ENCODE results near the gene MEGF11.

Gene MEGF11

DNA sequence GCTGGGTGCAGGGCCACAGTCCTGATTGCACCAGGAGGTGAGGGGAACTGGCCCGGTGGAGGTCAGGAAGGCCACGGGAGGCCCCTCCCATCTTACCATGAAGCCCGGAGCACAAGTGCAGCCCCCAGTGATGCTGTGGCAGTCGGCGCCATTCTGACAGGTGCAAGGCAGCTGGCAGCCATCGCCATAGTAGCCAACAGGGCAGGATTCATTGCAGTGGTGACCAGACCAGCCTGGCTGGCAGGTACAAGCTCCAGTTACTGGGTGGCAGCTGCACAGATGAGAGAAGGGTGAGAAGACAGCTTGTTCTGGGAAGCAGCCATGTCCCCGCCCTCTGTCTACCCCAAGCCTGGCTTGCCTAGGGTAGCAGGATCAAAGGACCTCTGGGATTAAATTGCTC, 296.1 kb downstream of the MEGF11 start:
- DNase-seq = no peak

DNA sequence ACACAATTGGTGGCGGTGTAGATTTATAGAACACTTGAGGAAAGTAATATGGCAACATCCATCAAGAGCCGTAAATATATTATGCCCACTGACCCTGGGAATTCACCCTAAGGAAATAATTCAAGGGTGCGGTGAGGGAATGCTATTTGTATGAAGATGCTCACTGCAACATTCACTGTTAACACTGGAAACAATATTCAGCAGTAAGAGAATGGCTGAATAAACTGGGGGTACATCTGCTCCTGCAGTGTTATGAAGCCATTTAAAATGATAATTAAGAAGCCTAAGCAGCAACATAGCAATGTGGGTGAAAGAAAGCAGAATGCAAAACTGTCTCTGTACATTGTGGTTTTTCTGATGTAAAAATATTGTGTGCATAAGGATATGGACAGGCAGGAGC, 296.7 kb downstream of the MEGF11 start:
- no peak for DNase-seq

DNA sequence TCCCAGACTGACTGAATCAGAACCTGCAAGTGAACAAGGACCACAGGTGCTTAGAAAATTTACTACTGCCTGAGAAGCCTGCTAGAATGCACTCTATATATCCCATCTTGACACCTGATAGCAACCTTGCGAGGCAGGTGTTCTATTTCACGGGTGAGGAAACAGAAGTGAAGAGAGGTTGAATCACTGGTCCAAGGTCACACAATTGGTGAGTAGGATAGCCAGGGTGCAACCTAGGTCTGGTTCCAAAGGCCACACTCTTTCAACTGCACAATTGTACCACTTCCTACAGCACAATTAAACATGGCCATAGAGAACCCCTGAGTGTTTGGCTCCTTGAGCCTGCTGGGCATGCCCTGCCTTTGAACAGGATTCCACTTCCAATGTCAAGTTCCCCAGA, 297.2 kb downstream of the MEGF11 start:
- no peak for DNase-seq

DNA sequence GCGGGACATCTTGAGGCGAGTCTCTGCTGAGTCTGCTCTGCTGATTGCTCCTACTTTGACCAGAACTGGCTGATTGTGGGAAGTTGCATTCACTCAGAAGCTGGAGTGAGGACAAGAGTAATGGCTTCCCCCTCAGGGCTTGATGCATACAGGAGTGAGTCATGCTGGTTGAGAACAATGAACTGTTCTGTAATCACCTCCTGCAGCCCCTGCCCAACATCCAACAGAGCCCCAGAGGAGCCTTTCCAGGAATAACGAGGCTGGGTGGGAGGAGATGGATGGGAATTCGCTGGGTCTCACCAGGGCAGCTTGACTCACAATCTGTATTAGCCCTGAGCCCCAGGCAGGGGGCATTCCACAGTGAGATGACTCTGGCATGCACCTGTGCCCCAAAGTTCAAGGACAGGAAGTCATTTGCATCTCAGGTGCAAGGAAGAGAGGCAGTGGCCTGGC, 299.2 kb downstream of the MEGF11 start:
- DNase-seq = no peak

DNA sequence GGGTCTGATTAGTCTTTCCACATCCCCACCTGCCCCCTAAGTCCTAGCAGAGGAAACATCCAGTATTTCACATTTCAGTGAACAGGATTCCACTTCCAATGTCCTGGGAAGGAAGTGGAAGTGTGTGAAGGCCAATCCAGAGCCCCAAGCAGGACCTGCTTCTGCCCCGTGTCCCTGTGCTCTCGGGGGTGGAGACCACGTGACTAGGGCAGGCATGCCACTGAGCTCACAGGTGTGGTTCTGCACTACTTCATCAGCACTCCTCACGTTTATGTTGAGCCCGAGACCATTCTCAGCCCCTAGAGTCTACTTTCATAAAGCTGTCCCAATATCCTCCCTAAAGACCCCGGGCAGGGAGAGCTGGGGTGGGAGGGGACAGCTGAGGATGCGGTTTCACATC, 299.9 kb downstream of the MEGF11 start:
- DNase-seq = no peak

DNA sequence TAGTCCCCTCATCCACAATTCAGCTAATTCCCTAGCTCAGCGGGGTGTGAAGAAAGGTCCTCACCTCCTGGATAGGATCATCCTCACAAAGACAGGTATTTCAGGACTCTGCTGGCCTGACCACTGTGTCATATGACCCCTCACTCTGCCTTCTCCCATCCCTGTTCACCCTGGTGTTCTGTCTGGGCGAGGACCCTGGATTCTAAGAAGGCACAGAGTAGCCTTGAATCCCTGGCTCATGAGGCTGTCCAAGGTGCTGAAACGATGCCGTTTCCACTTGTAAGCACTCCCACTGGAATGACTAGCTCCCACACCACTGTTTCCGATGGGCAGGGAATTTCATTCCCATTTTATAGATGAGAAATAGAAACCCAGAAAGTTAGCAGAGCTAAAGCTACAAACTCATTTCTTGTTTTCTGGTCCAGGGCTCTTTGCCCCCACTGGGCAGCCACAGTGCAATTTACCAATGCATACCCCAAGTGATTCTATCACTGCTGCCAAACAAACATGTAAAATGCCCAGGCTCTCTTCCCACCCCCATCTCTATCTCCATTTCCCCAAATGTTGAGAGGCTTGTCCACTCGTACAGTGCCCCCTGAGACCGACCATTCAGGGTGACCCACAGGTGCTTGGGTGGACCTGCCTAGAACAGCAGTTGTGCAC, 301.0 kb downstream of the MEGF11 start:
- DNase-seq = no peak

DNA sequence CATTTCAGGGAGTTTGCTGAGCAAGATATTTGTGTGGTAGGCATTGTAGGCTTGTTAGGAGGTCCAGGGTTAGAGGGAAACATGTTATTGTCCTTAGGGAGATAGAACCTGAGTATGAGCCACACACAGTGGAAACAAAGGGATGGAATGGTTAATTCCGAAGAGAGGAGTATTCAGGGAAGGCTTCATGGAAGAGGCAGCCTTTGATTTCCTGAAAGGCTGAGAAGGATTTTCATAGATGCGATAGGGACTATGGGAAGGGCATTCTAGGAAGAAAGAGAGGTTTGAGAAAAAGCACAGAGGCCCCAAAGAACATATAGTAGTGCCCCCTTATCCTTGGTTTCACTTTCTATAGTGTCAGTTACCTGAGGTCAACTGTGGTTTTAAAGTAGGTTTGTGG, 302.5 kb downstream of the MEGF11 start:
- no peak for DNase-seq

DNA sequence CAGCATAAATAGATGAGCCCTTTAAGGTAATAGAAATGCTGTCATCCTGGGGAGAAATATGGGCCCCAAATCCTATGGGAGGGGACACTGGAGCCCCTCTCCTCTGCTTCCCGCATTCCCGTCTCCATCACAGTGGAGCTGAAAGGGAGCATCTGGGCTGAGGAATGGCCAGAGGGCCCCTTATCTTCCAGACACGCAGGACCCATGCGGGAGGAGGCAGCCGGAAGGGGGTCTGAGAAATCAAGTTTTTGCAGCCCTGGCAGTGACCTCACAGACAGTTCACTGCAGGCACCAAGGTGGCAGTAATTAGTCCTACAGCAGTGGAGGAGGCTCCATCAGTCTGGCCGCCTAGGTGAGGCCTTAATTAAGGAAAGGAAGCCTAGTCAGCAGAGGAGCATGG, 304.1 kb downstream of the MEGF11 start:
- DNase-seq = no peak

DNA sequence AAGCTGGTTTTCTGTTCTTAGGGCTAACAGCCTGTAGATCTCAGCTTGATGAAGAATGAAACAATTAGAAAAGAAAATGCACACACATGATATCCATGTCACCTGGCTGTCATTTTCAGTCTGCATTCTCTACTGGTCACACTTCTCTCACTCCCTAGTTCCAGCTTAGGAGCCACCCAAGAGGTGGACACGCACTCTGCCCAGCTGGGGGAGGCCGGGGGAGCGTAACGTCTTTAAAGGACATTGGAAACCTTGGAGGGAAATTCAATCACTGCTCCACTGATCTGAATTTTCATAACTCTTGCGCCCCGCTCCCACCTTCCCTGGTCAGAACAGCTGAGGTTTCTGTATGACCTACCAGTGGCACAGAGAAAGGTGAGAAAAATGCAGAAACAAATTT, 304.5 kb downstream of the MEGF11 start:
- DNase-seq = no peak

DNA sequence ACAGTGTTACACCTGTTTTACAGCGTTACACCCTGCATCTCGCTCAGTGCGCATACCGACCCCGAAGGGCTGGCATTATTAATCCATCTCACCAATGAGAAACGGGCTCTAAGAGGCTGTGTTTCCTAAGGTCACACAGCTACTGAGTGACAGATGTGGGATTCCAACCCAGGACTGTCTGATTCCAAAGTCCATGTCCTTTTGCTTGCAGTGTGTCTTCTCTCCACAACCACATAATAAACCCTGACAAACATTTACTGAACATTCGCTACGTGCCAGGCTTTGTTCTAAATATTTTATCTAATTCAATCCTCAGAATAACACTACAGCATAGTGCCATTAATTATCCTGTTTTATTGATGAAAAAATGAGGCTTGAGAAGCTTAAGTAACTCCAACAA, 305.2 kb downstream of the MEGF11 start:
- no peak for DNase-seq

DNA sequence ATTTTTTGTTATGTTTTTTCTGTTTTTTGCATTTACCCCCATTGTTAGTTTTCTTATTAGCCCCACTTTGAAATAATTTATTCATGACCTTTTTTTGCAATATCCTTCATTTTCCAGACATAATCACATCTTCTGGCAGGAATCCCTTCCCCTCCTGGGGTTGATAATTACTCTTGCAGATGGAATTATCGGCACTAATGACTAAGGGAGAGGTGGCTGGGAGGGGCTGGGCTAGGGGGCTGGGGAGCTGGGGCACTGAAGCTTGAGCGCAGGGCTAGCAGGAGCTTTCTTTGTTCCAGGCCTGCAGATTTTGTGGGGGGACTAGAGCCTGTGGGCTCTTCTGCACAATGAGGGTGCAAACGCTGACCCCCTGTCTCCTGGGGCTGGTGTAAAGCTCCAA, 306.5 kb downstream of the MEGF11 start:
- no peak for DNase-seq

DNA sequence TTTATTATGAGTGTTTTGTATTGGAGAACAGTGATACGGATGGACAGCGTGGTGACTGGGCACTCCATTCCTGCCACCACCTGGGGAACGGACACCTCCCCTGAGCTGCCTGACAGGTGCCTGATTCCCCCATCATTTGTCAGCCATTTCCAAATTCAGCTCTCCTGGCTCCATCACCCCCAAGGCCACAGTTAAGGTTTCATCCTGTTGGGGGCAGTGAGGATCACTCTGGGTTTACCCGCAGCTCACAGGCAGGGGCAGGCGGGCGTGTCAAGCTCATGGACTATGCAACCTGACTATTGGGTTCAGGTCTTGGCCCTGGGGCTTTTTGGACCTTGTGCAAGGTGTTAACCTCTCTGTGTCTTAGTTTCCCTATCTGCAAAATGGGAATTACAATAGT, 307.9 kb downstream of the MEGF11 start:
- DNase-seq = no peak

DNA sequence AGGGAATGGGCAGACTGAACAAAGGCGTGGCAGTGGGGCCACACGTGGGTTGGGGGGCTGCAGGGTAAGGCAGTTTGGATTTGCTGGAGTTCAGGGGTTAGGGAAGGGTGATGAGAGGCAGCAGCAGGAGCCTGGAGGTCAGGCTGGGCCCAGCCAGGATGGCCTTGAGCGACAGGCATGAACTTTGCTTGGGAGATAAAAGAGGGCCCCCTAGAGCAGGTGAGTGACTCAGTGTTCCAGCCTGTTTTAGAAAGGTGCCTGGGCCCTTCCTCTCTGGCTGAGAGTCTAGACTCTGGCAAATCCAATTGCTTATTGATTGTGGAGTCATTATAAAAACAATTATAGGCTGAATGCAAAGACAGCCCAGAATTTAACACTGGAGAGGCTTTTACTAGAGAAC, 309.1 kb downstream of the MEGF11 start:
- no peak for DNase-seq

DNA sequence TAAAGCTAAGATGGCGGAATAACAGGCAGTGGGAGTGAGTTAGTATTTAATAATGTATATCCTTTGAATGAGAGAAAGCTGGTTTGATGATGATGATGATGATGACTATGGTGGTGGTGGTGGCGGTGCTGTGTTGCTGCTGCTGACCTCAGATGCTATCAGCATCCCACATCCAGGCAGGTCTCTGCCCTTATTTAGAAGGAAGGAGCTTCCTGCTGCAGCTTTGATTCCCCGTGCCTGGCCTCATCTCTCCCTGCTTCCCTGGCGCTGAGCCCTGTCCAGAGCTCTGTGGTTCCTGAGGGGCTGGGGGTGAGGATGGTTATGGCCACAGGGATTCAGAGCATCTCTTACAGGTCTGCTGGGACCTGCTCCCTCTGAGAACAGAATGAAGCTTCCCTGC, 311.1 kb downstream of the MEGF11 start:
- no peak for DNase-seq

DNA sequence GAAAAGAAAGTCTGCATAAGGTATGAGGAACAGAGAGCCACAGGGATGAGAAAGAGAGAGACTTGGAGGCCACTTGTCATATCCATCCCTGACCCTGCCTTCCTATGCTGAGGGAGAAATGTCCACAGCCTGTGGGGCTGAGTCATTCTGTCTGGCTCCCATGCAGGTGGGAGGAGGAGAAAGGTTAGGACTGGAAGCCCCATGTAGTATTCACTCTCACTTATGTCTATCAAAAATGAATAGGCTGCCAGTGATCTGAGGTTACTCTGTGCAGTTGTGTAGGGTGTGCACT, 313.0 kb downstream of the MEGF11 start:
- DNase-seq = no peak

DNA sequence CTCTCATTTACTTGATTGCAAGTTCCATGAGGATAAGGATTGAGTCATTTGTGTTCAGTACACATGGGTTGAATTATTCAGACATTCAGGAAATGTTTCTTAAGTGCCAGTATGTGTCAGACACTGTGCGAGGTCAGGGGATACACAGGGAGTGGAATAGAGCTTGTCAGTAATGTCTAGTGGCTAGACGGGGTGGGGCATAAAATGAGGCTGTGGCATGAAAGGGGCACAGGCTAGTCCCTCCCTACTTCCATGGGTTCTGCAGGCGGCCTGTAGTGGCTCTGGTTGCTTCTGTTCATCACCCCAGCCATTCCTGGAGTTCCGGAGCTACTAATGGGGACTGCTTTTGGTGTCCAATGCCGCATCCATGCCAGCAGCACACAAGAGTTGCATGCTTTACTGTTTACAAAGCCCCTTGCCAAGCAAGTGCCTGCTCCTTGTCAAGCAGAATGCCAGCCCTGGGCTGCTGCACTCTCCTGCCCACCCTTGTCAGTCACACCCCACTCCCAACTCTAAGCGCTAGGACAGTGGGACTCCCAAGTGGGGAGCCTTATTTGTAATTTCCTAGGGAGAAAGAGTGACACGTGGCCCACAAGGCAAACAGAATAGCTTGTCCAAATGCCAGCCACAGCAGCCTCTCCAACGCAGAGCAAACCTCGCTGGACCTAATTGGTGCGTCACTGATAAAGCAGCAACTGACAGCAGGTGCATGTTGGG, 313.5 kb downstream of the MEGF11 start:
- no peak for DNase-seq

DNA sequence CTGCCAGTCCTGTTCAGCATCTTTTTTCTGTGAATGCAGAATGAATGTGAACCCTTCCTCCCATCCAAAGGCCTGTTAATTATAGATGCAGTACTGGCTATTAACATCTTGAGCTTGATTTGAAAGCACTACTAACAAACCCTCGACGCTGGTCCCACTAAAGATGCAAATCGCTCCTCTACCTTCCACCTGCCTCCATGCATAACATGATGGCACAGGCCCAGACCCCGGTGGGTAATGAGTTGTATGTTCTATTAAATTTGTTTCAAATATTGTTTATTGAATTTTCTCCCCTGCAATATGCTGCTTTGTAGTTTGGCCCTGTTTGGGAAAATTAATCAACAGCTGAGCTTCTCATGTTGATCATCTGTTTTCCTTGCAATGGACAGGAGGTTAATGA, 314.9 kb downstream of the MEGF11 start:
- DNase-seq = no peak

DNA sequence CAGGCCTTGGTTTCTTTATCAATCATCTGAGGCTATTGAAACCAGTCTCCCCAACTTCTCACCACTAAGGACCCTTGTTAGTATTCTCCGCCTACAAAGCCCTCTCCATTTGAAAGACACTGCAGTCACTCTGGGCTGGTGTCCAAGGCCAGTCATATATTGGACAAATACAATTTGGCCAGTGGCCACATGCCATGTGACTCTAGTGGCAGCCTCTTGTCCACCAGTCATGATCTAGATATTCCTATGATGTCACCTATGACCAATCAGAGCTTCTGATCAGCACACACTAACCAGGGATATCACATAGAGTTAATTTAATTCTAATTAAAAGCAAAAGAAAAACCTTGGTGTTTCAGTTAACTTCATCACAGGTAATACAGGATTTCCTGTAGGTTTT, 316.1 kb downstream of the MEGF11 start:
- no peak for DNase-seq

DNA sequence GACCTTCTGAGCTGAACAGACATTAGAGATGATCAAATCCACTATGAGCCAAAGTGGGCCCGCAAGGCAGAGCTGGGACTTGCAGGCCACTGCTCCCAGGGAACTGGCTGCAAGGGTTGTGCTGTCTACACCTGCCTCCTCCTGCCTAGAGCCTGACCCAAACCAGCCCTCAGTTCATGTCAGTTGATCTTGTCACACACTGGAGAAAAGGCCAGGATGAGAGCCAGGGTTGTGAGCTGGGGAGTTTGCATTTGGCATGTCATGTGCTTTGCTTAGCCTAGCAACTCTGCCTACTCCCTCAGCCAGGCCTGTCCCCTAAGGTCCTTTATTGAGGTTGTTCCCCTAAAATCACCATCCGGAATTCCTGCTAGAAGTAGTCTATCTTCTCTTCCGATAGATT, 316.5 kb downstream of the MEGF11 start:
- no peak for DNase-seq

DNA sequence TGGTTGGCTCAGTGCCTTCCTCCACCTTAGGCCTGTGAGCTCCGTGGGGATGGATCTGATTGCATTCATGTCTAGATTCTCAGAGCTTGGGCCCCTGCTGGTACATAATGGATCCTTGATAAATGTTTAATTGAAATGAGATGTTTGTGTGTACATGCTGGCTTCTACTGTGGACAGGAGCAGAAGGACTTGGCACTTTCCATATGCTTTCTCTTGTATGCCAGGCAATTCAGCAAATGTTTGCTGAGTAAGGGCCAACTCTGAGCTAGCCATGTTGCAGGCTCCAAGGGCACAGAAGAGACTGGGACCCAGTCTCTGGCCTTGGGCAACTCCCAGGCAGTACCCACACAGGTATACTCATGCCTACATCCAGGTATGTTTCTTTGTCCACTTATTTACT, 317.3 kb downstream of the MEGF11 start:
- DNase-seq = no peak

DNA sequence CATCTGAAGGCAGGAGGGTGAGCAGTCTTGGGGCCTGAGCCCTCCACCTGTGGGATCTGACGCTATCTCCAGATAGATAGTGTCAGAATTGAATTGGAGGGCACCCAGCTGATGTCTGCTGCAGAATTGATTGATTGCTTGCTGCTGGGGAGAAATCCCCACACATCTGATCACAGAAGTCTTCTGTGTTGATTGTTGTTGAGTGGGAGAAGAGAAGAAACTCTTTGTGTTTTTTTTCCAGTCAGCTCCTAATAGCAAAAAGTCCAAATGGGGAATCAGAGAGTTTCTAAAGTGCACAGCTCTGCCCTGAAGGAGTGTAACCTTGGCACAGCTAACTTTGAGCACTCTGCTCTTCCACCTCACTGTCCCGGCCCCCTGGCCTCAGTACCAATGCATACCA, 318.2 kb downstream of the MEGF11 start:
- DNase-seq = no peak

DNA sequence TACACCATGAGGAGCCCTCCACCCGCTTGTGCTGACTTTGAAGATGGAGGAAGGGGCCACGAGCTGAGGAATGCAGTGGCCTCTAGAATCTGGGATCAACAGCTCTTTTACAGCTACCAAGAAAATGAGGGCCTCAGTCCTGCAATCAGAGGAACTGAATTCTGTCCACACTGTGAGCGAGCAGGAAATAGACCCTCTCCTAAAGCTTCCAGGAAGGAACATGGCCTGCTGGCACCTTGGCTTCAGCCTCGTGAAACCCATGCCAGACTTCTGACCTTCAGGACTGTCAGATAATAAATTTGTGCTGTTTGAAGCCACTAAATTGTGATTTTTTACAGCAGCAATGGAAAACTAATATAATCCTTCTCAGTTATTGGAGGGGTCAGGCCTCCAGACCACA, 322.3 kb downstream of the MEGF11 start:
- no peak for DNase-seq

DNA sequence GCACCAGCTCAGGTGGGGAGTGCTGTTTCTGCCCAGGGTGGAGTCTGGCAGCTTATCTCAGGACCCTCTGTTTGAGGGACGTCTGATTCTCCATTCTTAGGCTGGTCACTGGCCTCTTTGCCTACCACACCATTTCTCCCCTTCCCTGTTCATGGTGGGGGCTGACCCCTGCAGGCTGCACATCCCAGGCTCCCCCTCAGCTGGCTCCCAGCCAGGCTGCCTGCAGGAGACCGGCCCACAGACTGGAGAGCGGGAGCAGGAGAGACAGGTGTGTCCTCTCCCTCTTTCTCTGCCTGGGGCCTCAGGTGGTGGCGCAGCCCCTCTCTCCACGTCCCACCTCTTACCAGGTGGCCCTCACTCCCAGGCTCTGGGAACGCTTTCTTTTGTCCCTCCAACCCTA, 323.4 kb downstream of the MEGF11 start:
- DNase-seq = no peak

DNA sequence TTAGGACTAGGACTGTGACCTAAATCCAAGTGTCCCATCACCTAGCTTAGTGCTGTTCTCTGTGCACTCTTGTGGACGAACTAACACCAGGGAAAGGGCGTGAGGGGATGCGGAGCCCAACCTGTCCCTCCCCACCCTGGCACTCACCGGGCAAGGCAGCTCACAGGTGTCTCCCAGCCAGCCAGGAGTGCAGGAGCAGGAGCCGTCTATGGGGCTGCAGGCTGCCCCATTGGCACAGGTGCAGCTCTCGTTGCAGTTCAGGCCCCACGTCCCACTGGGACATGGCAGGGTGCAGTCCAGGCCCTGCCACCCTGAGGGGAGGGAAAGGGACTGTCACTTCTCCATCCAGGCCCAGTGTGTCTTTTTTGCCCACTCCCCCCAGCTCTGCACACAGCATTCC, 324.0 kb downstream of the MEGF11 start:
- no peak for DNase-seq

DNA sequence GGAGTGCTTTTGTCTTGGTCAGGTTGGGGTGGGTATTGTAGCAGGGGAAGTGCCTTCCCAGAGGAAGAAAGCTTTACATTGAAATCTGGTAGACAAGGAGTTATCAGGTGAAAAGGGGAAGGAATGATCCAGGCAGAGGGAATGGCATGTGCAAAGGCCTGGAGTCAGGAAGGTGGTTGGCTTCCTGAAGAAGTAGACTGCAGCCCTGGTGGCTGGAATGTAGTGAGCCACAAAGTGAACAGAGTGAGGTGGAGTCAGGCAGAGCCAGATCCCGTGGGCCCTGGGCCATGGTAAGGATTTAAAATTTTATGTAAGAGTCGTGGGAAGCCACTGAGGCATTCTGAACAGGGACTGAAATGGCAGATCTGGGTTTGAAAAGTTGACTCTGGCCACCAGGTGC, 326.0 kb downstream of the MEGF11 start:
- no peak for DNase-seq
